Activated gamma-delta T cell treated with Interleukin-2 at 50 U/mL for 16 hours (primary cell): ENCODE measurements around the gene ENHO.

ENCODE experiments used
- DNase-seq: peaks from one replicate; pipeline ENCODE4 v3.0.0-alpha.2; 2020

Gene ENHO

GRCh38 chr9:34522091-34522887, 501 bp downstream of the ENHO start:
- no peak for DNase-seq

- no peak for DNase-seq
Measured at GRCh38 chr9:34521406-34522045, 1.3 kb downstream of the ENHO start.

- no peak for DNase-seq
Measured at GRCh38 chr9:34520505-34521385, 2.0 kb downstream of the ENHO start.

GRCh38 chr9:34520096-34520495, 2.7 kb downstream of the ENHO start:
- DNase-seq: no peak

GRCh38 chr9:34519321-34520020, 3.3 kb downstream of the ENHO start:
- no peak for DNase-seq

GRCh38 chr9:34518896-34519295, 3.9 kb downstream of the ENHO start:
- DNase-seq: no peak

GRCh38 chr9:34518110-34518616, 4.6 kb downstream of the ENHO start:
- DNase-seq: no peak

- DNase-seq: no peak
Measured at GRCh38 chr9:34517185-34517584, 5.6 kb downstream of the ENHO start.

- DNase-seq: no peak
Measured at GRCh38 chr9:34515959-34516358, 6.8 kb downstream of the ENHO start.

- no peak for DNase-seq
Measured at GRCh38 chr9:34514816-34515215, 8.0 kb downstream of the ENHO start.

GRCh38 chr9:34514401-34514800, 8.4 kb downstream of the ENHO start:
- DNase-seq: no peak

GRCh38 chr9:34513567-34514214, 9.1 kb downstream of the ENHO start:
- DNase-seq: no peak

- no peak for DNase-seq
Measured at GRCh38 chr9:34512131-34513078, 10.4 kb downstream of the ENHO start.

- no peak for DNase-seq
Measured at GRCh38 chr9:34510497-34511468, 12.0 kb downstream of the ENHO start.

- no peak for DNase-seq
Measured at GRCh38 chr9:34508951-34509350, 13.8 kb downstream of the ENHO start.

- no peak for DNase-seq
Measured at GRCh38 chr9:34508463-34508862, 14.3 kb downstream of the ENHO start.

GRCh38 chr9:34507966-34508365, 14.8 kb downstream of the ENHO start:
- no peak for DNase-seq

GRCh38 chr9:34507556-34507955, 15.2 kb downstream of the ENHO start:
- DNase-seq: no peak

- DNase-seq: no peak
Measured at GRCh38 chr9:34506623-34507022, 16.2 kb downstream of the ENHO start.
